Kidney (tissue), 14 donors: ENCODE data around the gene MYBPHL. TPM values are rescaled to one million over a fixed set of nuclear protein-coding genes. Genes with fewer than 3 reads are reported as not detected.

Experiments used
- DNase-seq, 5 donors: peaks; one replicate each; pipeline ENCODE4 v3.0.0-alpha.2; 2013 to 2020
- FAIRE-seq: peaks from 2 replicates; lab custom pipeline; 2012; peaks lifted over from hg19 to GRCh38; lab: Jason Lieb, UNC
- H3K27ac ChIP-seq, 2 donors: one replicate each; pipeline ENCODE4 v1.7.0; 2013; ENCODE audit warnings: low read depth in 2 of 2, low read length in 2 of 2, inconsistent platforms in 1 of 2
- H3K27me3 ChIP-seq: one replicate; pipeline ENCODE4 v1.7.1; 2013; ENCODE audit warnings: low read length, inconsistent platforms; ENCODE audit not compliant: control insufficient read depth, insufficient read depth
- H3K36me3 ChIP-seq, 3 donors: one replicate each; pipeline versions ENCODE4 v1.7.0 to v1.7.1; 2013; ENCODE audit warnings: low read length in 3 of 3, control low read depth in 1 of 3, inconsistent platforms in 1 of 3; ENCODE audit not compliant: insufficient read depth in 3 of 3, control insufficient read depth in 2 of 3
- H3K4me1 ChIP-seq, 3 donors: one replicate each; pipeline versions ENCODE4 v1.7.0 to v1.7.1; 2013; ENCODE audit warnings: low read length in 3 of 3, inconsistent platforms in 1 of 3, low read depth in 1 of 3; ENCODE audit not compliant: control insufficient read depth in 2 of 3, insufficient read depth in 2 of 3
- H3K4me3 ChIP-seq, 3 donors: one replicate each; pipeline versions ENCODE4 v1.7.0 to v1.8.1; 2013; ENCODE audit warnings: low read length in 3 of 3, control low read depth in 1 of 3, inconsistent platforms in 1 of 3
- H3K9ac ChIP-seq, 3 donors: one replicate each; pipeline versions ENCODE4 v1.7.0 to v1.7.1; 2013; ENCODE audit warnings: low read length in 3 of 3, control low read depth in 1 of 3, inconsistent platforms in 1 of 3
- H3K9me3 ChIP-seq, 3 donors: one replicate each; pipeline versions ENCODE4 v1.7.0 to v1.7.1; 2013; ENCODE audit warnings: low read length in 3 of 3, control low read depth in 1 of 3, inconsistent platforms in 1 of 3; ENCODE audit not compliant: control insufficient read depth in 2 of 3, insufficient read depth in 1 of 3
- intact Hi-C: fragments of 100-400 bp; cut with DNase I; formaldehyde crosslinking; loops from one replicate; pipeline ENCODE4 v1.11.1; 2022
- polyA plus RNA-seq: library from polyadenylated mRNA; stranded (reverse); fragments of 350-450 nt; fragmentation: Illumina TruSeq; extraction: RNeasy Lipid Tissue Mini Kit (QIAGEN cat#74804); gene quantifications from one replicate; pipeline ENCODE4 v1.2.3, GENCODE V29; 2014; ENCODE audit warnings: low read depth, low replicate concordance; ENCODE audit not compliant: insufficient read depth
- total RNA-seq: library from RNA; stranded (reverse); fragmentation: NEBNext Ultra II Directional; extraction: Animal tissue kit (Norgen Biotek cat#: 25700); gene quantifications from one replicate; pipeline ENCODE4 v1.2.1, GENCODE V29; 2021
- TF ChIP-seq, protein P1 (sequence below): IDR thresholded peaks from 3 replicates; pipeline ENCODE4 v1.5.1; 2012; ENCODE audit warnings: mild to moderate bottlenecking, moderate library complexity, borderline replicate concordance; ENCODE audit not compliant: insufficient read depth; ENCODE audit errors: extremely low read depth
- donor health status: control.
- donor health status: control.
- donor health status: control.
- donor health status: control.
- donor health status: control.
- donor health status: DM: yes; HTN: yes; CAD: no.
- donor health status: Normal renal cell carcinoma (clear cell type).

Gene MYBPHL
- total and polyA plus RNA-seq, 2 donors from 2014 or later = 0.19 TPM; not detected in 1

DNA sequence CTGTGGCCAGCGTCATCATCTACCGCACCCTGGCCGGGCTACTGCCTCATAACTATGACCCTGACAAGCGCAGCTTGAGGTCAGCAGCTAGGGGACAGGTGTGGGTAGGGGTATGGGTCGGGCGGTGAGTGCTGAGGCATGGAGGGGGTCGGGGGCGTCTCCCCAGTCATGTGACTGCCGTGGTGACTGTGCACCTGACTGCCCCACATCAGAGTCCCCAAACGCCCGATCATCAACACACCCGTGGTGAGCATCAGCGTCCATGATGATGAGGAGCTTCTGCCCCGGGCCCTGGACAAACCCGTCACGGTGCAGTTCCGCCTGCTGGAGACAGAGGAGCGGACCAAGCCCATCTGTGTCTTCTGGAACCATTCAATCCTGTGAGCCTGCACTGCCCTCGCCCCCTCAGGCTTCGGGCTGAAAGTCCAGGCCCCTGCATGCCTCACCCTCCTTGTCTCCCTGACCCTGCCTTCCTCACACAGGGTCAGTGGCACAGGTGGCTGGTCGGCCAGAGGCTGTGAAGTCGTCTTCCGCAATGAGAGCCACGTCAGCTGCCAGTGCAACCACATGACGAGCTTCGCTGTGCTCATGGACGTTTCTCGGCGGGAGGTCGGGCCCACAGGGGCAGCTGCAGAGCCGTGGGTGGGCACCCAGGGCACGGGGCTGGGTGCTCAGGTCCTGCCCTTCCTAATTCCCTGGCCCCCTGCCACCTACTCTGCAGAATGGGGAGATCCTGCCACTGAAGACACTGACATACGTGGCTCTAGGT is 37.4 kb downstream of the MYBPHL start:
- no peak overlapping the region for H3K27ac ChIP-seq
- intact Hi-C loops = no loop called here
- FAIRE-seq (no peak), DNase-seq (peak in 2 of 5 donors; percentile 35 to 68)
- H3K9ac ChIP-seq = no peak overlapping the region
- H3K4me1 ChIP-seq = peaks cover 0 to 3% (median 0%) of the 10 kb centered on the region in 3 donors
- H3K4me3 ChIP-seq = no peak overlapping the region
- H3K27me3 ChIP-seq = no peaks in the 10 kb centered on the region
- TF ChIP-seq, protein P1, sequence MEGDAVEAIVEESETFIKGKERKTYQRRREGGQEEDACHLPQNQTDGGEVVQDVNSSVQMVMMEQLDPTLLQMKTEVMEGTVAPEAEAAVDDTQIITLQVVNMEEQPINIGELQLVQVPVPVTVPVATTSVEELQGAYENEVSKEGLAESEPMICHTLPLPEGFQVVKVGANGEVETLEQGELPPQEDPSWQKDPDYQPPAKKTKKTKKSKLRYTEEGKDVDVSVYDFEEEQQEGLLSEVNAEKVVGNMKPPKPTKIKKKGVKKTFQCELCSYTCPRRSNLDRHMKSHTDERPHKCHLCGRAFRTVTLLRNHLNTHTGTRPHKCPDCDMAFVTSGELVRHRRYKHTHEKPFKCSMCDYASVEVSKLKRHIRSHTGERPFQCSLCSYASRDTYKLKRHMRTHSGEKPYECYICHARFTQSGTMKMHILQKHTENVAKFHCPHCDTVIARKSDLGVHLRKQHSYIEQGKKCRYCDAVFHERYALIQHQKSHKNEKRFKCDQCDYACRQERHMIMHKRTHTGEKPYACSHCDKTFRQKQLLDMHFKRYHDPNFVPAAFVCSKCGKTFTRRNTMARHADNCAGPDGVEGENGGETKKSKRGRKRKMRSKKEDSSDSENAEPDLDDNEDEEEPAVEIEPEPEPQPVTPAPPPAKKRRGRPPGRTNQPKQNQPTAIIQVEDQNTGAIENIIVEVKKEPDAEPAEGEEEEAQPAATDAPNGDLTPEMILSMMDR = no peak
- no peaks in the 10 kb centered on the region for H3K36me3 ChIP-seq
- H3K9me3 ChIP-seq = no peaks in the 10 kb centered on the region

GRCh38 chr1:109268431-109269211 is 38.2 kb downstream of the MYBPHL start:
- no peaks in the 10 kb centered on the region for H3K27me3 ChIP-seq
- no peaks in the 10 kb centered on the region for H3K9me3 ChIP-seq
- H3K27ac ChIP-seq = no peak overlapping the region
- no peaks in the 10 kb centered on the region for H3K36me3 ChIP-seq
- H3K4me1 ChIP-seq = no peaks in the 10 kb centered on the region
- H3K4me3 ChIP-seq = no peak overlapping the region
- intact Hi-C loops = no loop called here
- H3K9ac ChIP-seq = no peak overlapping the region
- TF ChIP-seq, protein P1 = no peak
- no peak for FAIRE-seq
- peak in 2 of 5 donors; percentile 40 to 63 for DNase-seq

GRCh38 chr1:109267743-109268300 is 39.0 kb downstream of the MYBPHL start:
- FAIRE-seq (no peak), DNase-seq (peak in 2 of 5 donors; percentile 39 to 57)
- intact Hi-C loops = no loop called here
- Histone ChIP-seq H3K4me3 (no peak overlapping the region), H3K9ac (no peak overlapping the region), H3K4me1 (no peaks in the 10 kb centered on the region), H3K27me3 (no peaks in the 10 kb centered on the region), H3K9me3 (no peaks in the 10 kb centered on the region), H3K36me3 (no peaks in the 10 kb centered on the region), H3K27ac (no peak overlapping the region)
- TF ChIP-seq, protein P1 = no peak
